Regular cardiac myocyte (primary cell): ENCODE results near the gene OAT. TPM values are rescaled to one million over a fixed set of nuclear protein-coding genes. Genes with fewer than 3 reads are reported as not detected.

ENCODE experiments used
- total RNA-seq: library from RNA; depleted of rRNA; stranded (reverse); fragments of >200 nt; gene quantifications from 2 replicates; pipeline ENCODE4 v1.2.3, GENCODE V29; 2014

The OAT gene
- total RNA-seq = 186 and 190 TPM in 2 replicates

GRCh38 chr10:124418726-124419501 lies at the start of gene OAT:
Gene OAT, minus strand, starts transcription at chr10:124418923. Its CDS starts 6,752 bp downstream, at chr10:124412171.

GRCh38 chr10:124461642-124462347 lies 43.1 kb upstream of the OAT start, which contains the start of gene LHPP:
Gene LHPP, plus strand, starts transcription at chr10:124461823. Its CDS starts 40 bp downstream, at chr10:124461863.

GRCh38 chr10:124450012-124450782 lies 31.5 kb upstream of the OAT start, which contains the start of gene NKX1-2:
Gene NKX1-2, minus strand, starts transcription at chr10:124450035. Its CDS starts 92 bp downstream, at chr10:124449943.

Other genes starting within 250 kb of the OAT start
- not detected in 2 replicates for gene NKX1-2, start 31.1 kb upstream of the OAT start, total RNA-seq
- gene LHPP, start 42.9 kb upstream of the OAT start, total RNA-seq = 10.7 and 11.1 TPM in 2 replicates